Right ventricle myocardium inferior (tissue), 1 donor: Measurements from ENCODE around the gene RCAN3. TPM values are rescaled to one million over a fixed set of nuclear protein-coding genes. Genes with fewer than 3 reads are reported as not detected.

Experiments
- ATAC-seq: fragments of 200-7000 bp; cut with Tn5 transposase; one replicate; pipeline ENCODE4 v1.9.1; 2020; ENCODE audit warnings: mild to moderate bottlenecking, moderate library complexity
- DNase-seq: peaks from one replicate; pipeline ENCODE4 v3.0.0; 2021; ENCODE audit errors: missing footprints
- intact Hi-C: fragments of 100-400 bp; cut with DNase I; formaldehyde crosslinking; loops from one replicate; pipeline ENCODE4 v1.11.0; 2022
- total RNA-seq: library from RNA; stranded (reverse); fragmentation: NEBNext Ultra II Directional; extraction: Animal tissue kit (Norgen Biotek cat#: 25700); gene quantifications from one replicate; pipeline ENCODE4 v1.2.1, GENCODE V29; 2021
- donor health status: DM: no; HTN: yes; CAD: no; lungs with severe emphysema.

The RCAN3 gene
- total RNA-seq, 1 donor from 2014 or later, result 5.9 TPM

- DNase-seq, result no peak
- intact Hi-C loops, result no loop called here
- ATAC-seq, result no peak
Observed at GRCh38 chr1:24558455-24558854, 55.8 kb downstream of the RCAN3 start.

- intact Hi-C loops, result no loop called here
- DNase-seq (no peak), ATAC-seq (peak; percentile 67)
Observed at GRCh38 chr1:24558902-24559791, 56.5 kb downstream of the RCAN3 start.

- ATAC-seq, result no peak
- intact Hi-C loops, result no loop called here
Observed at GRCh38 chr1:24560361-24560760, 57.7 kb downstream of the RCAN3 start.

GRCh38 chr1:24562625-24563024, 60.0 kb downstream of the RCAN3 start:
- DNase-seq (no peak), ATAC-seq (no peak)
- intact Hi-C loops, result no loop called here

More at GRCh38 chr1:24560361-24560760, 57.7 kb downstream of the RCAN3 start:
- DNase-seq, result no peak

GRCh38 chr1:24564695-24565094, 62.1 kb downstream of the RCAN3 start:
- intact Hi-C loops, result no loop called here
- no peak for DNase-seq
- no peak for ATAC-seq

GRCh38 chr1:24566236-24566867, 63.7 kb downstream of the RCAN3 start:
- DNase-seq, result no peak
- intact Hi-C loops, result no loop called here
- ATAC-seq, result no peak

GRCh38 chr1:24567792-24568388, 65.3 kb downstream of the RCAN3 start:
- intact Hi-C loops, result no loop called here
- DNase-seq, result no peak
- peak; percentile 34 for ATAC-seq

GRCh38 chr1:24568475-24568874, 65.8 kb downstream of the RCAN3 start:
- no peak for ATAC-seq
- intact Hi-C loops, result no loop called here
- no peak for DNase-seq

GRCh38 chr1:24570265-24571125, 67.9 kb downstream of the RCAN3 start:
- intact Hi-C loops, result no loop called here
- no peak for DNase-seq
- ATAC-seq, result no peak

GRCh38 chr1:24572301-24572700, 69.7 kb downstream of the RCAN3 start:
- DNase-seq, result no peak
- no peak for ATAC-seq
- intact Hi-C loops, result no loop called here

GRCh38 chr1:24575905-24576587, 73.4 kb downstream of the RCAN3 start:
- intact Hi-C loops, result no loop called here
- no peak for ATAC-seq

GRCh38 chr1:24578846-24579245, 76.2 kb downstream of the RCAN3 start:
- no peak for ATAC-seq
- DNase-seq, result no peak
- intact Hi-C loops, result no loop called here

More at GRCh38 chr1:24575905-24576587, 73.4 kb downstream of the RCAN3 start:
- DNase-seq, result no peak

- intact Hi-C loops, result no loop called here
- ATAC-seq, result no peak
- DNase-seq, result no peak
Observed at GRCh38 chr1:24580756-24581155, 78.1 kb downstream of the RCAN3 start.

GRCh38 chr1:24584171-24584647, 81.6 kb downstream of the RCAN3 start:
- intact Hi-C loops, result no loop called here
- ATAC-seq (peak; percentile 56), DNase-seq (no peak)

- intact Hi-C loops, result loop anchor here (5.0 kb wide), 1 partner anchor 44 kb away; no protein-coding TSS in a partner anchor
- no peak for DNase-seq
Observed at GRCh38 chr1:24586119-24586518, 83.5 kb downstream of the RCAN3 start.

GRCh38 chr1:24586970-24587820, 84.6 kb downstream of the RCAN3 start:
- intact Hi-C loops, result loop anchor here (5.0 kb wide), 1 partner anchor 45 kb away; no protein-coding TSS in a partner anchor
- DNase-seq (no peak), ATAC-seq (no peak)

More at GRCh38 chr1:24586119-24586518, 83.5 kb downstream of the RCAN3 start:
- no peak for ATAC-seq

GRCh38 chr1:24588573-24588972, 85.9 kb downstream of the RCAN3 start:
- intact Hi-C loops, result loop anchor here (5.0 kb wide), 1 partner anchor 46 kb away; no protein-coding TSS in a partner anchor
- ATAC-seq (no peak), DNase-seq (no peak)
